Astrocyte (in vitro differentiated cells and primary cell): ENCODE results near the gene OR2K2. TPM values are rescaled to one million over a fixed set of nuclear protein-coding genes. Genes with fewer than 3 reads are reported as not detected.

Source experiments
- DNase-seq: peaks from one replicate; pipeline ENCODE4 v3.0.0-alpha.2; 2010; ENCODE audit warnings: low read depth
- FAIRE-seq: peaks from 2 replicates; lab custom pipeline; 2011; peaks lifted over from hg19 to GRCh38; lab: Jason Lieb, UNC
- H2AFZ ChIP-seq: 2 replicates; pipeline ENCODE4 v1.6.0; 2012; ENCODE audit warnings: low read depth, low read length, inconsistent platforms
- H3K27ac ChIP-seq: 2 replicates; pipeline ENCODE4 v1.5.1; 2011; ENCODE audit warnings: low read depth, low read length, inconsistent platforms
- H3K27me3 ChIP-seq: 2 replicates; pipeline ENCODE4 v1.6.0; 2011; ENCODE audit warnings: low read length, inconsistent platforms; ENCODE audit not compliant: insufficient read depth
- H3K36me3 ChIP-seq: 2 replicates; pipeline ENCODE4 v1.5.1; 2011; ENCODE audit warnings: low read length, inconsistent platforms; ENCODE audit not compliant: insufficient read depth
- H3K4me1 ChIP-seq: 2 replicates; pipeline ENCODE4 v1.5.1; 2011; ENCODE audit warnings: low read length, inconsistent platforms; ENCODE audit not compliant: insufficient read depth
- H3K4me2 ChIP-seq: 2 replicates; pipeline ENCODE4 v1.6.0; 2012; ENCODE audit warnings: low read length, inconsistent platforms
- H3K4me3 ChIP-seq: 2 replicates; pipeline ENCODE4 v1.5.1; 2011; ENCODE audit warnings: low read depth, mild to moderate bottlenecking, low read length, inconsistent platforms; ENCODE audit not compliant: insufficient read depth
- H3K79me2 ChIP-seq: 2 replicates; pipeline ENCODE4 v1.6.0; 2012; ENCODE audit warnings: mild to moderate bottlenecking, low read length, inconsistent platforms; ENCODE audit not compliant: insufficient read depth
- H3K9ac ChIP-seq: 2 replicates; pipeline ENCODE4 v1.6.0; 2012; ENCODE audit warnings: mild to moderate bottlenecking, low read length, inconsistent platforms
- H3K9me3 ChIP-seq: 2 replicates; pipeline ENCODE4 v1.5.1; 2012; ENCODE audit warnings: low read depth, mild to moderate bottlenecking, low read length, inconsistent platforms; ENCODE audit not compliant: insufficient read depth
- H4K20me1 ChIP-seq: 2 replicates; pipeline ENCODE4 v1.6.0; 2012; ENCODE audit warnings: low read length, inconsistent platforms; ENCODE audit not compliant: insufficient read depth
- H3K27ac Mint-ChIP-seq: one replicate; pipeline ENCODE4 v1.8.0; 2021; ENCODE audit warnings: mild to moderate bottlenecking, mixed read lengths; ENCODE audit not compliant: unreplicated experiment
- H3K27me3 Mint-ChIP-seq: one replicate; pipeline ENCODE4 v1.8.0; 2021; ENCODE audit warnings: low read depth, mixed read lengths; ENCODE audit not compliant: unreplicated experiment
- H3K36me3 Mint-ChIP-seq: one replicate; pipeline ENCODE4 v1.8.0; 2021; ENCODE audit warnings: low read depth, mixed read lengths; ENCODE audit not compliant: unreplicated experiment
- H3K4me1 Mint-ChIP-seq: one replicate; pipeline ENCODE4 v1.8.0; 2021; ENCODE audit warnings: low read depth, mixed read lengths; ENCODE audit not compliant: unreplicated experiment
- H3K4me3 Mint-ChIP-seq: one replicate; pipeline ENCODE4 v1.8.0; 2021; ENCODE audit warnings: mild to moderate bottlenecking, moderate library complexity, mixed read lengths; ENCODE audit not compliant: unreplicated experiment
- H3K9me3 Mint-ChIP-seq: one replicate; pipeline ENCODE4 v1.8.0; 2021; ENCODE audit warnings: mild to moderate bottlenecking, mixed read lengths; ENCODE audit not compliant: unreplicated experiment
- CTCF ChIP-seq: IDR thresholded peaks from 2 replicates; pipeline ENCODE4 v1.5.1; 2011; ENCODE audit warnings: low read depth, mild to moderate bottlenecking, inconsistent platforms, low read length, moderate library complexity; ENCODE audit not compliant: insufficient read depth
- EZH2 ChIP-seq: IDR thresholded peaks from 2 replicates; pipeline ENCODE4 v1.6.1; 2012; ENCODE audit warnings: mild to moderate bottlenecking, low read length, inconsistent platforms; ENCODE audit not compliant: insufficient read depth
- total RNA-seq: library from RNA; stranded (reverse); gene quantifications from 2 replicates; pipeline ENCODE4 v1.2.1, GENCODE V29; 2021

OR2K2 gene
- total RNA-seq, 1 donor from 2014 or later, result not detected

- Histone ChIP-seq H3K36me3 (peaks cover 58% of the 10 kb centered on the region), H3K4me1 (peaks cover 4% of the 10 kb centered on the region), H3K27me3 (no peaks in the 10 kb centered on the region), H4K20me1 (no peaks in the 10 kb centered on the region), H3K9me3 (no peaks in the 10 kb centered on the region), H3K4me2 (no peak overlapping the region), H3K79me2 (no peaks in the 10 kb centered on the region), H3K27ac (no peak overlapping the region), H3K4me3 (no peak overlapping the region), H2AFZ (no peak overlapping the region), H3K9ac (no peak overlapping the region)
- FAIRE-seq (no peak), DNase-seq (no peak)
- peaks cover 3% of the 10 kb centered on the region for H3K4me1 Mint-ChIP-seq
- H3K27ac Mint-ChIP-seq, result no peak overlapping the region
- no peak overlapping the region for H3K4me3 Mint-ChIP-seq
- H3K9me3 Mint-ChIP-seq, result no peaks in the 10 kb centered on the region
- TF ChIP-seq CTCF (no peak), EZH2 (no peak)
- H3K27me3 Mint-ChIP-seq, result no peaks in the 10 kb centered on the region
- H3K36me3 Mint-ChIP-seq, result peaks cover 21% of the 10 kb centered on the region
Observed at GRCh38 chr9:111372297-111372696, 42.3 kb upstream of the OR2K2 start.

- no peak for DNase-seq
- Histone ChIP-seq H3K27me3 (no peaks in the 10 kb centered on the region), H3K4me1 (no peaks in the 10 kb centered on the region), H3K9ac (no peak overlapping the region), H3K9me3 (no peaks in the 10 kb centered on the region), H3K27ac (no peak overlapping the region), H3K79me2 (no peaks in the 10 kb centered on the region), H3K4me2 (no peak overlapping the region), H2AFZ (no peak overlapping the region), H3K36me3 (peaks cover 61% of the 10 kb centered on the region), H4K20me1 (no peaks in the 10 kb centered on the region), H3K4me3 (no peak overlapping the region)
- no peak overlapping the region for H3K27ac Mint-ChIP-seq
- no peaks in the 10 kb centered on the region for H3K27me3 Mint-ChIP-seq
- no peaks in the 10 kb centered on the region for H3K9me3 Mint-ChIP-seq
- no peaks in the 10 kb centered on the region for H3K4me1 Mint-ChIP-seq
- peaks cover 23% of the 10 kb centered on the region for H3K36me3 Mint-ChIP-seq
- no peak overlapping the region for H3K4me3 Mint-ChIP-seq
- TF ChIP-seq CTCF (no peak), EZH2 (no peak)
- no peak for FAIRE-seq
Observed at GRCh38 chr9:111366978-111367377, 37.0 kb upstream of the OR2K2 start.

- no peaks in the 10 kb centered on the region for H3K27me3 Mint-ChIP-seq
- H3K27me3 ChIP-seq, result no peaks in the 10 kb centered on the region
- DNase-seq, result no peak
Observed at GRCh38 chr9:111362526-111362925, 32.5 kb upstream of the OR2K2 start.

More at GRCh38 chr9:111362526-111362925, 32.5 kb upstream of the OR2K2 start:
- peaks cover 37% of the 10 kb centered on the region for H3K36me3 ChIP-seq
- Mint-ChIP-seq H3K4me3 (no peak overlapping the region), H3K36me3 (peaks cover 15% of the 10 kb centered on the region), H3K27ac (no peak overlapping the region), H3K9me3 (no peaks in the 10 kb centered on the region), H3K4me1 (no peaks in the 10 kb centered on the region)
- no peak overlapping the region for H3K27ac ChIP-seq
- H3K4me1 ChIP-seq, result no peaks in the 10 kb centered on the region
- no peak overlapping the region for H3K4me2 ChIP-seq
- H3K79me2 ChIP-seq, result no peaks in the 10 kb centered on the region
- TF ChIP-seq CTCF (no peak), EZH2 (no peak)
- no peaks in the 10 kb centered on the region for H4K20me1 ChIP-seq
- no peaks in the 10 kb centered on the region for H3K9me3 ChIP-seq
- H3K4me3 ChIP-seq, result no peak overlapping the region
- no peak overlapping the region for H3K9ac ChIP-seq
- no peak for FAIRE-seq
- no peak overlapping the region for H2AFZ ChIP-seq
